NB4 (cell line): ENCODE results near the gene PDS5B.
"Not testable (repeated sequence)": the region's sequence is repeated elsewhere in the genome, so short reads cannot be mapped to it uniquely, and the experiment has no call there.

ENCODE experiments used
- DNase-seq: peaks from one replicate; pipeline ENCODE4 v3.0.0; 2010; ENCODE audit warnings: low read depth
- H3K4me3 ChIP-seq: one replicate; pipeline ENCODE4 v1.5.1; 2011; ENCODE audit warnings: mild to moderate bottlenecking, low read depth, low read length, moderate library complexity
- CTCF ChIP-seq: IDR thresholded peaks from one replicate; pipeline ENCODE4 v1.5.1; 2012; ENCODE audit warnings: low read depth, low read length
- MAX ChIP-seq: IDR thresholded peaks from 2 replicates; pipeline ENCODE4 v1.6.1; 2011; ENCODE audit warnings: low read depth, low read length
- MYC ChIP-seq: IDR thresholded peaks from 2 replicates; pipeline ENCODE4 v1.6.1; 2011; ENCODE audit warnings: low read depth, low read length
- POLR2A ChIP-seq: IDR thresholded peaks from 2 replicates; pipeline ENCODE4 v1.6.1; 2011; ENCODE audit warnings: mild to moderate bottlenecking; ENCODE audit not compliant: insufficient read length; ENCODE audit errors: extremely low read depth

Gene PDS5B

GRCh38 chr13:32824061-32824460 lies 237.8 kb downstream of the PDS5B start:
- TF ChIP-seq CTCF (no peak), MAX (no peak), POLR2A (no peak), MYC (no peak)
- H3K4me3 ChIP-seq = no peak overlapping the region
- DNase-seq = no peak

- no peak overlapping the region for H3K4me3 ChIP-seq
- TF ChIP-seq CTCF (no peak), MYC (no peak), POLR2A (no peak), MAX (no peak)
- no peak for DNase-seq
Observed at GRCh38 chr13:32824675-32825074, 238.4 kb downstream of the PDS5B start.

GRCh38 chr13:32825481-32825880 lies 239.2 kb downstream of the PDS5B start:
- TF ChIP-seq POLR2A (no peak), CTCF (no peak), MYC (no peak), MAX (no peak)
- DNase-seq = no peak
- H3K4me3 ChIP-seq = no peak overlapping the region

- H3K4me3 ChIP-seq, DNase-seq: not testable (repeated sequence)
Observed at GRCh38 chr13:32826372-32826771, 240.1 kb downstream of the PDS5B start.
